NCI-H748 (cell line): Measurements from ENCODE around the gene CFAP58.

Experiments
- DNase-seq: peaks from one replicate; lab custom pipeline; 2025; ENCODE audit not compliant: unreplicated experiment; lab: John Stamatoyannopoulos, UW

Gene CFAP58

GRCh38 chr10:104472957-104473745 lies 119.5 kb downstream of the CFAP58 start:
- DNase-seq = no peak

GRCh38 chr10:104478380-104478779 lies 124.7 kb downstream of the CFAP58 start:
- no peak for DNase-seq

- peak; percentile 89 for DNase-seq
Measured at GRCh38 chr10:104479906-104480593, 126.4 kb downstream of the CFAP58 start.

- DNase-seq = no peak
Measured at GRCh38 chr10:104480797-104481196, 127.2 kb downstream of the CFAP58 start.

GRCh38 chr10:104483582-104483981 lies 129.9 kb downstream of the CFAP58 start:
- DNase-seq = no peak

GRCh38 chr10:104485632-104486031 lies 132.0 kb downstream of the CFAP58 start:
- DNase-seq = no peak

GRCh38 chr10:104486803-104487202 lies 133.2 kb downstream of the CFAP58 start:
- no peak for DNase-seq

- no peak for DNase-seq
Measured at GRCh38 chr10:104487794-104488438, 134.3 kb downstream of the CFAP58 start.

GRCh38 chr10:104488439-104488832 lies 134.8 kb downstream of the CFAP58 start:
- DNase-seq = no peak

GRCh38 chr10:104492329-104492940 lies 138.8 kb downstream of the CFAP58 start:
- DNase-seq = no peak

GRCh38 chr10:104498347-104499081 lies 144.9 kb downstream of the CFAP58 start:
- no peak for DNase-seq

GRCh38 chr10:104501449-104501848 lies 147.8 kb downstream of the CFAP58 start:
- no peak for DNase-seq

- no peak for DNase-seq
Measured at GRCh38 chr10:104501864-104502579, 148.4 kb downstream of the CFAP58 start.

GRCh38 chr10:104502907-104503306 lies 149.3 kb downstream of the CFAP58 start:
- no peak for DNase-seq
